Ascending aorta (tissue), 2 donors: Measurements from ENCODE around the gene MYLK3. TPM values are rescaled to one million over a fixed set of nuclear protein-coding genes. Genes with fewer than 3 reads are reported as not detected.

Experiments used
- DNase-seq, 2 donors: peaks; one replicate each; pipeline ENCODE4 v3.0.0-alpha.2; 2019; ENCODE audit warnings: low spot score in 2 of 2
- H3K27ac ChIP-seq, 2 donors: fragments of 200-600 bp; sonication (generic); one replicate each; pipeline ENCODE4 v1.5.1; 2016 to 2017; ENCODE audit warnings: mild to moderate bottlenecking in 1 of 2
- H3K27me3 ChIP-seq: fragments of 200-600 bp; sonication (generic); one replicate; pipeline ENCODE4 v1.5.1; 2017
- H3K36me3 ChIP-seq, 2 donors: fragments of 200-600 bp; sonication (generic); one replicate each; pipeline ENCODE4 v1.5.1; 2016
- H3K4me1 ChIP-seq, 2 donors: fragments of 200-600 bp; sonication (generic); one replicate each; pipeline ENCODE4 v1.5.1; 2016 to 2017; ENCODE audit warnings: mild to moderate bottlenecking in 1 of 2
- H3K4me3 ChIP-seq, 2 donors: fragments of 200-600 bp; sonication (generic); one replicate each; pipeline ENCODE4 v1.5.1; 2016 to 2017; ENCODE audit warnings: mild to moderate bottlenecking in 1 of 2
- H3K9me3 ChIP-seq, 2 donors: fragments of 200-600 bp; sonication (generic); one replicate each; pipeline ENCODE4 v1.5.1; 2016
- CTCF ChIP-seq, 3 experiments: fragments of 200-600 bp in 2 of 3; fragments of 450-650 bp in 1 of 3; sonication (generic) in 2 of 3; IDR thresholded peaks; one replicate each; pipeline ENCODE4 v1.5.1; 2016 to 2019; ENCODE audit warnings: antibody characterized with exemption in 3 of 3, mild to moderate bottlenecking in 1 of 3, moderate library complexity in 1 of 3
- intact Hi-C: fragments of 100-400 bp; cut with DNase I; formaldehyde crosslinking; loops from one replicate; pipeline ENCODE4 v1.15.1; 2023
- total RNA-seq: library from RNA; depleted of rRNA; stranded (reverse); fragments of >200 nt; gene quantifications from one replicate; pipeline ENCODE4 v1.1.0, GENCODE V29; 2016

MYLK3 gene
- total RNA-seq, result not detected

- Histone ChIP-seq H3K36me3 (no peaks in the 10 kb centered on the region), H3K9me3 (no peaks in the 10 kb centered on the region), H3K4me1 (no peaks in the 10 kb centered on the region), H3K4me3 (no peak within 1 kb of the TSS), H3K27ac (no peak within 1 kb of the TSS), H3K27me3 (no peaks in the 10 kb centered on the region)
- DNase-seq, result no peak
- intact Hi-C loops, result no loop called here
- no peak for TF ChIP-seq CTCF (IDR thresholded peaks at IDR 0.05)
Measured at GRCh38 chr16:46747777-46748651, at the start of gene MYLK3. MYLK3 (minus strand) TSS chr16:46748344; CDS start chr16:46748193, 151 bp downstream.

DNA sequence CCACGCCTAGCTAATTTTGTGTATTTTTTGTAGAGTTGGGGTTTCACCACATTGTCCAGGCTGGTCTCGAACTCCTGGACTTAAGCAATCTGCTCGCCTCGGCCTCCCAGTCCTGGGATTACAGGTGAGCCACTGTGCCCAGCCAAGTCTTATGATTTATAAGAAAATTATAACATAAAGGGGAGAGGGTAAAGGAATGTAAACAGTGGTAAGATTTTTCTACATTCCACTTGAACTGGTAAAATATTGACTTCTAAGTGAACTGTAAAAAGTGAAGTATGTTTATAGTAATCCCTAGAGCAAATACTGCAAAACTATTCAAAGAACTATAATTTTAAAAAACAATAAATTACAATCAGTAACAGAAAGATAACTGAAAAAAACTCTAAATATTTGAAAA lies 49.4 kb upstream of the MYLK3 start:
- H3K36me3 ChIP-seq, result no peaks in the 10 kb centered on the region
- no peak overlapping the region for H3K27ac ChIP-seq
- no peak for DNase-seq
- no peak overlapping the region for H3K4me3 ChIP-seq
- H3K27me3 ChIP-seq, result no peaks in the 10 kb centered on the region
- peaks cover 11 to 30% of the 10 kb centered on the region in 2 donors for H3K9me3 ChIP-seq
- intact Hi-C loops, result no loop called here
- no peak for TF ChIP-seq CTCF (IDR thresholded peaks at IDR 0.05)
- no peaks in the 10 kb centered on the region for H3K4me1 ChIP-seq

GRCh38 chr16:46796764-46797269 lies 48.7 kb upstream of the MYLK3 start:
- DNase-seq, result no peak
- Histone ChIP-seq H3K36me3 (no peaks in the 10 kb centered on the region), H3K27me3 (no peaks in the 10 kb centered on the region), H3K4me3 (no peak overlapping the region), H3K4me1 (no peaks in the 10 kb centered on the region), H3K9me3 (peaks cover 11 to 30% of the 10 kb centered on the region in 2 donors), H3K27ac (no peak overlapping the region)
- intact Hi-C loops, result no loop called here
- TF ChIP-seq CTCF (IDR thresholded peaks at IDR 0.05), result no peak

GRCh38 chr16:46793841-46794240 lies 45.7 kb upstream of the MYLK3 start:
- Histone ChIP-seq H3K27ac (no peak overlapping the region), H3K4me3 (no peak overlapping the region), H3K9me3 (peaks cover 11 to 30% of the 10 kb centered on the region in 2 donors), H3K4me1 (no peaks in the 10 kb centered on the region), H3K36me3 (no peaks in the 10 kb centered on the region), H3K27me3 (no peaks in the 10 kb centered on the region)
- TF ChIP-seq CTCF (IDR thresholded peaks at IDR 0.05), result no peak
- DNase-seq, result no peak
- intact Hi-C loops, result loop anchor here (5.0 kb wide), 1 partner anchor 107 kb away; the partner anchor contains the start of genes ORC6 and VPS35

DNA sequence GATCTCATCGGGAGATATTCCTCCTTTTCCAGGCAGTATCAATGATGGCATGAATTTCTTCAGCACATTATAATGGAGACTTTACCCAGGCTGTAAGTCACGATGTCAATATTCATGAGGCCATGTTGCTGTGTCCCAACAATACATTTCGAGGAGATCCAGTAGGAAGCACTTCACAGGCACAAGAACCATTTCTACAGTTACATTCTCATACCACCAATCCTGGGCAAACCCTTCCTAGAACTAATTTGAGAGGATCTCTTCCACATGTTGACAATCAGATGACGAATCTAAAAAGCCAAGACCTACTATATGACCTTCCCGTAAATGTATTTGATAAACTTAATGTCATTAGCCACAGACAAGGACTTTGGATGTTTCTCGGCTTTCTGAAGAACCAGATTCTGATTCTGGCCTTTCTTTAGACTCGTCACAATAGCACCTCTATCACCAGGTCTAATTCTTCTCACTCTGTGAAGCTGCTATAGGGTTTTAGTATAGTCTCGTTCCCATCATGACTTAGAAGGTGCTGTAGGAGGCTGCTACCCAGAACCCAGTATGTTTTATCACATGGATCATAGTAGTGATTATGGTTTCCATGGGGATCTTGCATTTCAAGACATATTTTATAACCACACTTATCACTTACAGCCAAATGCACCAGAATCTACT lies 42.6 kb upstream of the MYLK3 start:
- peak overlapping the region in 1 of 2 donors; percentile 81 for H3K4me3 ChIP-seq
- H3K36me3 ChIP-seq, result no peaks in the 10 kb centered on the region
- no peak for DNase-seq
- intact Hi-C loops, result loop anchor here (5.0 kb wide), 1 partner anchor 103 kb away; the partner anchor contains the start of genes ORC6 and VPS35
- peaks cover 11 to 18% of the 10 kb centered on the region in 2 donors for H3K9me3 ChIP-seq
- peak overlapping the region in 1 of 2 donors; percentile 22 for H3K27ac ChIP-seq
- H3K4me1 ChIP-seq, result no peaks in the 10 kb centered on the region
- TF ChIP-seq CTCF (IDR thresholded peaks at IDR 0.05), result no peak
- no peaks in the 10 kb centered on the region for H3K27me3 ChIP-seq
